ENCODE data around the gene CACTIN.

The CACTIN gene

GRCh38 chr19:3648037-3648905 lies 21.7 kb upstream of the CACTIN start:
- TF ChIP-seq SIN3A (IDR thresholded peaks at IDR 0.05; ENCODE audit: borderline replicate concordance, insufficient read depth, low read length) (no peak), TAF1 (IDR thresholded peaks at IDR 0.05; ENCODE audit: borderline replicate concordance, insufficient read depth, low read length) (no peak), REST (IDR thresholded peaks at IDR 0.05; ENCODE audit: insufficient read depth in 1 of 2, low read depth in 2 of 2, low read length in 2 of 2) (no peak), FOXP2 (optimal IDR thresholded peaks at IDR 0.05; ENCODE audit: borderline replicate concordance, extremely low read depth, extremely low read length, insufficient read depth) (no peak)

- TF ChIP-seq POLR2AphosphoS5 (IDR thresholded peaks at IDR 0.05; ENCODE audit: low read depth, low read length) = no peak
- TF ChIP-seq FOXP2 (optimal IDR thresholded peaks at IDR 0.05; ENCODE audit: borderline replicate concordance, extremely low read depth, extremely low read length, insufficient read depth) = no peak
- TF ChIP-seq SIN3A (IDR thresholded peaks at IDR 0.05; ENCODE audit: borderline replicate concordance, insufficient read depth, low read length) = no peak
- TF ChIP-seq REST (IDR thresholded peaks at IDR 0.05; ENCODE audit: insufficient read depth in 1 of 2, low read depth in 2 of 2, low read length in 2 of 2) = no peak
- TF ChIP-seq TAF1 (IDR thresholded peaks at IDR 0.05; ENCODE audit: borderline replicate concordance, insufficient read depth, low read length) = no peak
Measured at GRCh38 chr19:3646336-3647092, 19.9 kb upstream of the CACTIN start.

- no peak for TF ChIP-seq SIN3A (IDR thresholded peaks at IDR 0.05; ENCODE audit: borderline replicate concordance, insufficient read depth, low read length)
Measured at GRCh38 chr19:3645726-3646125, 19.1 kb upstream of the CACTIN start.

- TF ChIP-seq POLR2AphosphoS5 (IDR thresholded peaks at IDR 0.05; ENCODE audit: low read depth, low read length) (no peak), REST (IDR thresholded peaks at IDR 0.05; ENCODE audit: insufficient read depth in 1 of 2, low read depth in 2 of 2, low read length in 2 of 2) (no peak), SIN3A (IDR thresholded peaks at IDR 0.05; ENCODE audit: borderline replicate concordance, insufficient read depth, low read length) (no peak), TAF1 (IDR thresholded peaks at IDR 0.05; ENCODE audit: borderline replicate concordance, insufficient read depth, low read length) (no peak)
Measured at GRCh38 chr19:3645067-3645396, 18.4 kb upstream of the CACTIN start.

GRCh38 chr19:3644351-3645066 lies 17.9 kb upstream of the CACTIN start:
- TF ChIP-seq POLR2AphosphoS5 (IDR thresholded peaks at IDR 0.05; ENCODE audit: low read depth, low read length) = no peak
- no peak for TF ChIP-seq REST (IDR thresholded peaks at IDR 0.05; ENCODE audit: insufficient read depth in 1 of 2, low read depth in 2 of 2, low read length in 2 of 2)
- no peak for TF ChIP-seq FOXP2 (optimal IDR thresholded peaks at IDR 0.05; ENCODE audit: borderline replicate concordance, extremely low read depth, extremely low read length, insufficient read depth)
- TF ChIP-seq TAF1 (IDR thresholded peaks at IDR 0.05; ENCODE audit: borderline replicate concordance, insufficient read depth, low read length) = no peak
- TF ChIP-seq SIN3A (IDR thresholded peaks at IDR 0.05; ENCODE audit: borderline replicate concordance, insufficient read depth, low read length) = no peak
